Mesenchymal stem cell (in vitro differentiated cells and primary cell): ENCODE measurements around the gene RSPH1.
A peak's percentile ranks its signal among the peaks of the same experiment; 100 is the strongest.

Experiments used
- DNase-seq: peaks from one replicate; pipeline ENCODE4 v3.0.0-alpha.2; 2013
- H2AFZ ChIP-seq: one replicate; pipeline ENCODE4 v1.6.1; 2013; ENCODE audit warnings: low read depth, mild to moderate bottlenecking, control low read depth, inconsistent platforms, low read length, moderate library complexity
- H2AK5ac ChIP-seq: 2 replicates; pipeline ENCODE4 v1.6.1; 2013; ENCODE audit warnings: low read length, moderate library complexity, mild to moderate bottlenecking, inconsistent platforms; ENCODE audit not compliant: severe bottlenecking
- H2BK120ac ChIP-seq: one replicate; pipeline ENCODE4 v1.6.1; 2013; ENCODE audit warnings: low read depth, mild to moderate bottlenecking, inconsistent platforms, low read length, moderate library complexity
- H2BK12ac ChIP-seq, 2 experiments: one replicate each; pipeline ENCODE4 v1.6.1; 2013; ENCODE audit warnings: inconsistent platforms in 2 of 2, low read length in 2 of 2, mild to moderate bottlenecking in 2 of 2, moderate library complexity in 2 of 2, control low read depth in 1 of 2
- H2BK15ac ChIP-seq: one replicate; pipeline ENCODE4 v1.6.1; 2013; ENCODE audit warnings: mild to moderate bottlenecking, low read depth, inconsistent platforms; ENCODE audit not compliant: poor library complexity, severe bottlenecking
- H2BK5ac ChIP-seq: 2 replicates; pipeline ENCODE4 v1.6.1; 2013; ENCODE audit warnings: low read depth, mild to moderate bottlenecking, low read length, control low read depth, inconsistent platforms; ENCODE audit not compliant: poor library complexity, severe bottlenecking
- H3K14ac ChIP-seq, 2 experiments: one replicate each; pipeline ENCODE4 v1.6.1; 2013; ENCODE audit warnings: inconsistent platforms in 2 of 2, low read length in 2 of 2, control low read depth in 1 of 2, mild to moderate bottlenecking in 1 of 2, moderate library complexity in 1 of 2
- H3K18ac ChIP-seq, 2 experiments: one replicate each; pipeline ENCODE4 v1.6.1; 2013; ENCODE audit warnings: inconsistent platforms in 2 of 2, low read length in 2 of 2, control low read depth in 1 of 2, low read depth in 1 of 2, mild to moderate bottlenecking in 1 of 2
- H3K23ac ChIP-seq, 2 experiments: one replicate each; pipeline ENCODE4 v1.6.1; 2013; ENCODE audit warnings: inconsistent platforms in 2 of 2, low read length in 2 of 2, mild to moderate bottlenecking in 2 of 2, moderate library complexity in 2 of 2, control low read depth in 1 of 2
- H3K27ac ChIP-seq: 2 replicates; pipeline ENCODE4 v1.5.1; 2013; ENCODE audit warnings: mild to moderate bottlenecking, moderate library complexity, low read length, control low read depth, inconsistent platforms; ENCODE audit not compliant: poor library complexity, severe bottlenecking
- H3K27me3 ChIP-seq, 2 experiments: 2 replicates each; pipeline versions ENCODE4 v1.6.1 to v1.7.0; 2013; ENCODE audit warnings: low read length in 2 of 2, mild to moderate bottlenecking in 2 of 2, moderate library complexity in 2 of 2, control low read depth in 1 of 2, inconsistent platforms in 1 of 2; ENCODE audit not compliant: control insufficient read depth in 1 of 2, insufficient read depth in 1 of 2
- H3K36me3 ChIP-seq, 2 experiments: 2 replicates each; pipeline versions ENCODE4 v1.6.1 to v1.7.0; 2013; ENCODE audit warnings: low read length in 2 of 2, control low read depth in 1 of 2, inconsistent platforms in 1 of 2, low read depth in 1 of 2, mild to moderate bottlenecking in 1 of 2; ENCODE audit not compliant: insufficient read depth in 2 of 2, control insufficient read depth in 1 of 2
- H3K4ac ChIP-seq, 2 experiments: one replicate each; pipeline ENCODE4 v1.6.1; 2013; ENCODE audit warnings: inconsistent platforms in 2 of 2, low read length in 2 of 2, mild to moderate bottlenecking in 2 of 2, moderate library complexity in 2 of 2, control low read depth in 1 of 2, low read depth in 1 of 2
- H3K4me1 ChIP-seq: 2 replicates; pipeline ENCODE4 v1.6.1; 2013; ENCODE audit warnings: low read depth, low read length, control low read depth; ENCODE audit not compliant: control insufficient read depth, insufficient read depth
- H3K4me2 ChIP-seq: 2 replicates; pipeline ENCODE4 v1.6.1; 2013; ENCODE audit warnings: low read length, mild to moderate bottlenecking, inconsistent platforms; ENCODE audit not compliant: poor library complexity, severe bottlenecking
- H3K4me3 ChIP-seq, 2 experiments: 2 replicates each; pipeline versions ENCODE4 v1.5.1 to v1.7.0; 2013; ENCODE audit warnings: low read length in 2 of 2, mild to moderate bottlenecking in 2 of 2, control low read depth in 1 of 2, low read depth in 1 of 2; ENCODE audit not compliant: insufficient read depth in 1 of 2
- H3K79me1 ChIP-seq: replicated peaks from 2 replicates; pipeline ENCODE4 v1.6.1; 2013; ENCODE audit warnings: mild to moderate bottlenecking, control low read depth, low read length, inconsistent platforms; ENCODE audit not compliant: poor library complexity, severe bottlenecking
- H3K9ac ChIP-seq: 2 replicates; pipeline ENCODE4 v1.7.0; 2013; ENCODE audit warnings: mild to moderate bottlenecking, low read length, moderate library complexity
- H3K9me3 ChIP-seq: 2 replicates; pipeline ENCODE4 v1.7.0; 2013; ENCODE audit warnings: mild to moderate bottlenecking, low read length; ENCODE audit not compliant: control insufficient read depth
- H4K8ac ChIP-seq: one replicate; pipeline ENCODE4 v1.6.1; 2013; ENCODE audit warnings: inconsistent platforms, mild to moderate bottlenecking, low read length, moderate library complexity
- H4K91ac ChIP-seq: one replicate; pipeline ENCODE4 v1.6.1; 2013; ENCODE audit warnings: mild to moderate bottlenecking, low read length, inconsistent platforms
- WGBS: methylation state at CpG from one replicate; pipeline ENCODE4 v1.1.7; 2013; ENCODE audit warnings: mixed read lengths; 5-methylcytosine and 5-hydroxymethylcytosine counted together

The RSPH1 gene

DNA sequence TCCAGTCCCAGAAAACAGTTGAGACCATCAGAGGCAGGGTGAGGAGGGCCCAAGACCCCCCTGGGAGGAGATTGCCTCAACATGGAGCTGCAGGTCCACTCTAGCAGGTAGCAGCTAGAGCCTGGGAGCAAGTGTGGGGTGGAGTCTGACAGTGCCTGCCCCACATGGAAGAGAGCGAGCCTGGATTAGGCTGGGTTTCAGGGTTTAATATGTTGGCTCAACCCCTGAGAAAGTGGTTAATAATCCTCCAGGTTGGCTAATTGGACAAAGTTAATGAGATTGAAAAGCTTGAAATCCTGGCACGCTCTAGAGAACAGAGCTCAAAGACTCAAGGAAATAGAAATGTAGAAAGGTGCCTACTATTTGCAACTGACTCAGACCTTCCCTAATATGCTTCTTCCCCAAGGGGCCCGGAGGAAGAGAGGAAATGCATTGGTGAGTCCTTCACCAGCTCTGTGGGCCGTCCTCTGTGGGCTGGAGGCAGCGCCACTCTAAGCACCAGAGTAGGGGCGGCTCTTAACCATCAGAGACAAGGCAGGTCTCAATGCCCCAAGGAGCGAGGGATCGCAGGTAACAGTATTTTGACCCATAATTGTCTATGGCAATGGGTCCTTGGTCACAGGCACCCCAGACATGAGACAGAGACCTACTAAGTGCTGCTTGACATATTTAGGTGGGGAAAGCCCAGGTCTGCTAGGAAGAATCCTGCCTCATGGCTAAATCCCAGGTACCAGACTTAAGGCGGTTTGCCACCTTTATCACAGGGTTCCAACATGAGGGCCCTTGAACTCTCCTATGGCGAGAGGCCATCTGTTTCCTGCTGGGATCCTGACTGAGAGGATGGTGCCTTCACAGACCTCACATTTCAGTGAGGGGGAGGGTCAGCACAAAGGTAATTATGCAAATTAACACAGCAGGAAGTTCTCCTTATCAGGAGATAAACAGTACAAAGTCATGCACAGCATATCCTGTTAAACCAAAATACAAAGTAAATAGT is 33.8 kb downstream of the RSPH1 start:
- no peak overlapping the region for H3K4ac ChIP-seq
- no peak overlapping the region for H3K23ac ChIP-seq
- H2AFZ ChIP-seq: no peak overlapping the region
- H3K27ac ChIP-seq: peak overlapping the region; percentile 4
- 84% methylated on average over 10 of the region's 10 CpGs for WGBS
- H3K9me3 ChIP-seq: no peaks in the 10 kb centered on the region
- H3K36me3 ChIP-seq: no peaks in the 10 kb centered on the region
- H3K4me1 ChIP-seq: peaks cover 32% of the 10 kb centered on the region
- H2BK15ac ChIP-seq: no peak overlapping the region
- no peak overlapping the region for H3K9ac ChIP-seq
- H3K14ac ChIP-seq: no peak overlapping the region
- H4K8ac ChIP-seq: no peak overlapping the region
- no peak overlapping the region for H2BK120ac ChIP-seq
- H2BK12ac ChIP-seq: no peak overlapping the region
- peaks cover 0 to 17% of the 10 kb centered on the region in 2 experiments for H3K27me3 ChIP-seq
- no peak for DNase-seq
- H3K4me3 ChIP-seq: no peak overlapping the region
- peak overlapping the region; percentile 73 for H2AK5ac ChIP-seq
- no peak overlapping the region for H4K91ac ChIP-seq
- H3K79me1 ChIP-seq: no peaks in the 10 kb centered on the region
- no peak overlapping the region for H3K18ac ChIP-seq
- H3K4me2 ChIP-seq: no peak overlapping the region
- no peak overlapping the region for H2BK5ac ChIP-seq

DNA sequence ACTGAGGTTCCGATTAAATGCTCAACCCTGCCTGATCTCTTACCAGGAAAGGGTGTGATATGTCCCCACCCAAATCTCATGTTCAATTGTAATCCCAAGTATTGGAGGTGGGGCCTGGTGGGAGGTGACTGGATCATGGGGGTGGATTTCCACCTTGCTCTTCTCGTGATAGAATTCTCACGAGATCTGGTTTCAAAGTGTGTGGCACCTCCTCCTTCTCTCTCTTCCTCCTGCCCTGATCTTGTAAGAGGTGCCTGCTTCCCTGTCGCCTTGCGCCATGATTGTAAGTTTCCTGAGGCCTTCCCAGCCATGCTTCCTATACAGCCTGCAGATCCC is 34.9 kb downstream of the RSPH1 start:
- Histone ChIP-seq H3K23ac (no peak overlapping the region), H3K4me3 (no peak overlapping the region), H2BK5ac (no peak overlapping the region), H3K4me1 (peaks cover 33% of the 10 kb centered on the region), H3K4ac (no peak overlapping the region), H2BK120ac (no peak overlapping the region), H4K91ac (no peak overlapping the region), H2BK15ac (no peak overlapping the region), H3K4me2 (no peak overlapping the region), H2AK5ac (peak overlapping the region; percentile 57), H3K27ac (no peak overlapping the region), H3K18ac (no peak overlapping the region), H2AFZ (no peak overlapping the region), H3K27me3 (peaks cover 0 to 13% of the 10 kb centered on the region in 2 experiments), H3K79me1 (no peaks in the 10 kb centered on the region), H3K9me3 (no peaks in the 10 kb centered on the region), H3K9ac (no peak overlapping the region), H3K36me3 (no peaks in the 10 kb centered on the region), H3K14ac (no peak overlapping the region), H4K8ac (no peak overlapping the region), H2BK12ac (no peak overlapping the region)
- WGBS: 86% methylated on average over 5 of the region's 5 CpGs
- DNase-seq: no peak

DNA sequence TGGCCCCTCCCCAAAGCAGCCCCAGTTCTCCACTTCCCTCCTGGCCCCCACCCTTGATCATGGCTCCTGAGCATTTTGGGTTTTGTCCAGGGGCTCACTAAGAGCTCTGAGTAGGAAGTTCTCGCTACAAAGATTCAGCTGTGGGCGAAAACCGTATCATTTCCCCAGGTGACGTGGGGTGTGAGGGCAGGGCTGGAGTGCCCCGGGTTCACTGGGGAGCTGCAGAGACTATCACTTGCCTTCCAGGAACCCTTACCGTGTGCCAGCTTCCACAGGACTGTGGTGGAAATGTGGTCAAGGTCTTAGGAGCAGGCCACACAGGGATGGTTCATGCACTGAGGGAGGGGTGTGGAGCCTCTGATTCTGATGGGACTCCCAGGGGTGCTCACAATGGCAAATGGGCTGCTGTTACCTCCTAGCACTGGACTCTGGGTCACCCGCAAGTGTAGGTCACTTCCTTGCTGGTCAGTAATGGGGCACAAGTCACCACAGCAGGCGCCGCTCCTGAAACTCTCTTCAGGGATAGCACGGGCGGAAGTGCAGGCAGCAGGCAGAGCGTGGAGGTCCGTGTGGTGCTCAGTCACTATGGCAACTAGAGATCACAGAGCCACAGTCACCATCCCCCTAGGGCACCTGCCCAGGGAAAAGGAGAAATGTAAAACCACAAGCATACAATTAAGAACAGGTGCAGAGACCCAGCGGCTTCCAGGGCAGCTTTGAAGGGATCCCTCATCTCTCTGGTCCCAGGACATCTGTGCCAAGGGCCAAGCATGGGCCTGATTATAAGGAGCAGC is 35.4 kb downstream of the RSPH1 start:
- H3K4me3 ChIP-seq: no peak overlapping the region
- H3K79me1 ChIP-seq: no peaks in the 10 kb centered on the region
- no peaks in the 10 kb centered on the region for H3K9me3 ChIP-seq
- H4K8ac ChIP-seq: no peak overlapping the region
- peaks cover 0 to 16% of the 10 kb centered on the region in 2 experiments for H3K27me3 ChIP-seq
- no peak overlapping the region for H2BK15ac ChIP-seq
- WGBS: 81% methylated on average over 14 of the region's 14 CpGs
- H3K36me3 ChIP-seq: no peaks in the 10 kb centered on the region
- H2AFZ ChIP-seq: no peak overlapping the region
- no peak overlapping the region for H3K4me2 ChIP-seq
- peaks cover 30% of the 10 kb centered on the region for H3K4me1 ChIP-seq
- H3K9ac ChIP-seq: no peak overlapping the region
- H2AK5ac ChIP-seq: peak overlapping the region; percentile 69
- no peak overlapping the region for H3K14ac ChIP-seq
- no peak overlapping the region for H2BK120ac ChIP-seq
- DNase-seq: no peak
- no peak overlapping the region for H3K27ac ChIP-seq
- H3K4ac ChIP-seq: no peak overlapping the region
- no peak overlapping the region for H3K23ac ChIP-seq
- no peak overlapping the region for H4K91ac ChIP-seq
- no peak overlapping the region for H2BK12ac ChIP-seq
- no peak overlapping the region for H3K18ac ChIP-seq
- no peak overlapping the region for H2BK5ac ChIP-seq
